Measurements from ENCODE around the gene WEE1. TPM values are rescaled to one million over a fixed set of nuclear protein-coding genes. Genes with fewer than 3 reads are reported as not detected.
A peak's percentile ranks its signal among the peaks of the same experiment; 100 is the strongest.

Gene WEE1
- polyA plus RNA-seq, 1 donor (not counting 4 experiments of a cell fraction or from before 2014, with no cell fraction given): 39.2 TPM

GRCh38 chr11:9615031-9615451, 41.6 kb downstream of the WEE1 start:
- no peaks in the 10 kb centered on the region for H4K20me1 ChIP-seq (ENCODE audit: control insufficient read depth, extremely low read depth, insufficient read depth, low read length)
- H3K4me2 ChIP-seq (ENCODE audit: control insufficient read depth, extremely low read depth, insufficient read depth, low read depth, low read length): peak overlapping the region; percentile 89
- peak overlapping the region; percentile 89 for H3K9ac ChIP-seq (ENCODE audit: control insufficient read depth, extremely low read depth, insufficient read depth, low read length)
- H3K79me2 ChIP-seq (ENCODE audit: control insufficient read depth, insufficient read depth, low read length): no peaks in the 10 kb centered on the region
- dilution Hi-C loops (cut with MboI; ENCODE audit: extremely low pct_ligation_motif_present, low sequenced_read_pairs): no loop called here
- no peak for DNase-seq (ENCODE audit: low read depth, low spot score)
- no peak overlapping the region for H2AFZ ChIP-seq (ENCODE audit: control insufficient read depth, low read length)
- TF ChIP-seq CTCF (optimal IDR thresholded peaks at IDR 0.05 in 1 of 3, IDR thresholded peaks at IDR 0.05 in 1 of 3, conservative IDR thresholded peaks at IDR 0.05 in 1 of 3; ENCODE audit: extremely low read depth in 1 of 3, insufficient read depth in 2 of 3, low read length in 3 of 3) (no peak), EZH2 (IDR thresholded peaks at IDR 0.05; ENCODE audit: low read length) (no peak)
- H3K36me3 ChIP-seq (ENCODE audit: control insufficient read depth in 2 of 2, extremely low read depth in 1 of 2, insufficient read depth in 2 of 2, low read length in 2 of 2): no peaks in the 10 kb centered on the region
- H3K9me3 ChIP-seq (ENCODE audit: control insufficient read depth, low read depth, low read length): no peaks in the 10 kb centered on the region
- no peaks in the 10 kb centered on the region for H3K27me3 ChIP-seq (ENCODE audit: control insufficient read depth, extremely low read depth, insufficient read depth, low read length)
- FAIRE-seq: no peak
- no peak overlapping the region for H3K4me3 ChIP-seq (ENCODE audit: control insufficient read depth in 2 of 3, extremely low read depth in 1 of 3, insufficient read depth in 2 of 3, low read depth in 1 of 3, low read length in 3 of 3)
- peaks cover 22% of the 10 kb centered on the region for H3K4me1 ChIP-seq (ENCODE audit: control insufficient read depth, extremely low read depth, insufficient read depth, low read length)
- no peak overlapping the region for H3K27ac ChIP-seq (ENCODE audit: control insufficient read depth, insufficient read depth, low read length)
- H3K9me1 ChIP-seq (ENCODE audit: control insufficient read depth, extremely low read depth, insufficient read depth, low read length): no peaks in the 10 kb centered on the region

DNA sequence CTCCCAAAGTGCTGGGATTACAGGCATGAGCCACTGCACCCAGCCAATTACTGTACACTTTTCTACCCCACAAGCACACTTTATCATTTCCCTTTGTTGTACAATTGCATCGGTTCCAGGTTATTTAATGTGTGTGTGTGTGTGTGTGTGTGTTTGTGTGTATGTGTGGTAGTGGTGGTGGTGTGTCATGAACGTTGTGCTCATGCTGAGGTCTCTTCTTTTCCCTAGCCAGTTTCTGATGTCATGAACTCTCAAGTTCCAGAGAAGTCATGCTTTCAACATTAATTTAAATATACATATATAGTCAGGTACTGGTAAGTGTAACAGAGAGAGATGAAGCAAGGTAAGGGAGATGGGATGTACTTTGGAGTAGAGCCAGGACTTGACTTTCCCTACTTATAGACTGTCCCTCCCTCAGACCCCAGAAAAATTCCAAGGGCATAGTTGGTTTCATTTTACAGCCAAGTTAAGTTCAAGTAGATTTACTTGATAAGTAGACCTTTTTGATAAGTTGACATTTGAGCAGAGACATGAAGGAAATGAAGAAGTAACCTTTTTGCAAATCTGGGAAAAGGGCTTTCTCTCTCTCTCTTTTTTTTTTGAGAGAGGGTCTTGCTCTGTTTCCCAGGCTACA, 42.7 kb downstream of the WEE1 start:
- Histone ChIP-seq H3K4me2 (ENCODE audit: control insufficient read depth, extremely low read depth, insufficient read depth, low read depth, low read length) (no peak overlapping the region), H3K9ac (ENCODE audit: control insufficient read depth, extremely low read depth, insufficient read depth, low read length) (no peak overlapping the region), H3K27ac (ENCODE audit: control insufficient read depth, insufficient read depth, low read length) (no peak overlapping the region), H4K20me1 (ENCODE audit: control insufficient read depth, extremely low read depth, insufficient read depth, low read length) (no peaks in the 10 kb centered on the region), H2AFZ (ENCODE audit: control insufficient read depth, low read length) (no peak overlapping the region), H3K36me3 (ENCODE audit: control insufficient read depth in 2 of 2, extremely low read depth in 1 of 2, insufficient read depth in 2 of 2, low read length in 2 of 2) (no peaks in the 10 kb centered on the region), H3K27me3 (ENCODE audit: control insufficient read depth, extremely low read depth, insufficient read depth, low read length) (no peaks in the 10 kb centered on the region), H3K4me1 (ENCODE audit: control insufficient read depth, extremely low read depth, insufficient read depth, low read length) (peaks cover 20% of the 10 kb centered on the region), H3K9me3 (ENCODE audit: control insufficient read depth, low read depth, low read length) (no peaks in the 10 kb centered on the region), H3K4me3 (ENCODE audit: control insufficient read depth in 2 of 3, extremely low read depth in 1 of 3, insufficient read depth in 2 of 3, low read depth in 1 of 3, low read length in 3 of 3) (no peak overlapping the region), H3K79me2 (ENCODE audit: control insufficient read depth, insufficient read depth, low read length) (no peaks in the 10 kb centered on the region), H3K9me1 (ENCODE audit: control insufficient read depth, extremely low read depth, insufficient read depth, low read length) (no peaks in the 10 kb centered on the region)
- dilution Hi-C loops (cut with MboI; ENCODE audit: extremely low pct_ligation_motif_present, low sequenced_read_pairs): no loop called here
- DNase-seq (ENCODE audit: low read depth, low spot score) (no peak), FAIRE-seq (no peak)
- no peak for TF ChIP-seq CTCF (optimal IDR thresholded peaks at IDR 0.05 in 1 of 3, IDR thresholded peaks at IDR 0.05 in 1 of 3, conservative IDR thresholded peaks at IDR 0.05 in 1 of 3; ENCODE audit: extremely low read depth in 1 of 3, insufficient read depth in 2 of 3, low read length in 3 of 3)
